ENCODE measurements around the gene SUMO4.

- TF ChIP-seq CTCF (IDR thresholded peaks at IDR 0.05 in 2 of 3, conservative IDR thresholded peaks at IDR 0.05 in 1 of 3; ENCODE audit: insufficient read depth in 2 of 3, low read depth in 1 of 3, low read length in 3 of 3) (no peak), SMC3 (conservative IDR thresholded peaks at IDR 0.05; ENCODE audit: insufficient read depth, low read depth, low read length) (no peak), BCLAF1 (IDR thresholded peaks at IDR 0.05; ENCODE audit: borderline replicate concordance in 1 of 2, control insufficient read depth in 1 of 2, low read depth in 2 of 2, low read length in 1 of 2) (no peak), YY1 (IDR thresholded peaks at IDR 0.05; ENCODE audit: borderline replicate concordance in 1 of 3, control insufficient read depth in 1 of 3, extremely low read depth in 1 of 3, insufficient read depth in 3 of 3, insufficient read length in 1 of 3, insufficient replicate concordance in 2 of 3, low read depth in 1 of 3, low read length in 2 of 3) (no peak), IRF2 (CRISPR knock-in tag; IDR thresholded peaks at IDR 0.05) (no peak), KDM1A (IDR thresholded peaks at IDR 0.05) (no peak), ARNT (IDR thresholded peaks at IDR 0.05) (no peak), OTX1 (CRISPR knock-in tag; IDR thresholded peaks at IDR 0.05) (no peak), SP1 (CRISPR knock-in tag; IDR thresholded peaks at IDR 0.05) (no peak)
- TF ChIP-seq, protein P1, sequence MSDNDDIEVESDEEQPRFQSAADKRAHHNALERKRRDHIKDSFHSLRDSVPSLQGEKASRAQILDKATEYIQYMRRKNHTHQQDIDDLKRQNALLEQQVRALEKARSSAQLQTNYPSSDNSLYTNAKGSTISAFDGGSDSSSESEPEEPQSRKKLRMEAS (CRISPR knock-in tag; IDR thresholded peaks at IDR 0.05) = no peak
Measured at GRCh38 chr6:149448821-149449453, 48.9 kb downstream of the SUMO4 start.

Measured in K562 (cell line).